IMR-90 (cell line): ENCODE measurements around the gene PITPNC1. TPM values are rescaled to one million over a fixed set of nuclear protein-coding genes. Genes with fewer than 3 reads are reported as not detected.

ENCODE experiments used
- ATAC-seq: fragments of 200-7000 bp; cut with Tn5 transposase; 2 replicates; pipeline ENCODE4 v1.9.1; 2020; ENCODE audit warnings: low read depth, mild to moderate bottlenecking, moderate library complexity
- BruUV-seq: library from RNA; stranded (reverse); fragments of 400-500 nt; replicated peaks from 2 replicates; lab custom pipeline; 2021; lab: Mats Ljungman, UMichigan
- CTCF ChIA-PET: fragments of 300-600 bp; formaldehyde crosslinking; extraction: SDS; loops from one replicate; lab custom pipeline; 2021; ENCODE audit warnings: antibody characterized with exemption; lab: Yijun Ruan, JAX
- POLR2A ChIA-PET: fragments of 300-600 bp; sonication (Branson Sonifier 250); formaldehyde crosslinking; loops from one replicate; lab custom pipeline; 2022; ENCODE audit warnings: antibody characterized with exemption; ENCODE audit not compliant: unreplicated experiment; lab: Charles Lee
- DNase-seq: peaks from one replicate; pipeline ENCODE4 v3.0.0; 2013
- H2AFZ ChIP-seq: replicated peaks from 2 replicates; pipeline ENCODE3; 2013; ENCODE audit warnings: low read length, mild to moderate bottlenecking; ENCODE audit not compliant: poor library complexity
- H2AK5ac ChIP-seq: 2 replicates; pipeline ENCODE4 v1.6.1; 2013; ENCODE audit warnings: low read depth, low read length, inconsistent platforms
- H2AK9ac ChIP-seq: replicated peaks from 2 replicates; pipeline ENCODE3; 2013; ENCODE audit warnings: mild to moderate bottlenecking, low read depth, low read length, moderate library complexity; ENCODE audit not compliant: poor library complexity
- H2BK120ac ChIP-seq: 2 replicates; pipeline ENCODE4 v1.6.1; 2013; ENCODE audit warnings: low read depth, low read length, inconsistent platforms
- H2BK15ac ChIP-seq: 3 replicates; pipeline ENCODE4 v1.6.1; 2013; ENCODE audit warnings: low read depth, low read length, inconsistent platforms
- H2BK20ac ChIP-seq: 2 replicates; pipeline ENCODE4 v1.6.1; 2013; ENCODE audit warnings: low read depth, mild to moderate bottlenecking, inconsistent platforms, low read length, moderate library complexity
- H2BK5ac ChIP-seq: 2 replicates; pipeline ENCODE4 v1.6.1; 2013; ENCODE audit warnings: mild to moderate bottlenecking, low read depth, low read length, inconsistent platforms; ENCODE audit not compliant: poor library complexity, severe bottlenecking
- H3K14ac ChIP-seq: replicated peaks from 2 replicates; pipeline ENCODE4 v1.6.1; 2013; ENCODE audit warnings: low read depth, low read length, inconsistent platforms
- H3K18ac ChIP-seq: 2 replicates; pipeline ENCODE4 v1.6.1; 2013; ENCODE audit warnings: low read depth, low read length, control low read depth
- H3K23ac ChIP-seq: 2 replicates; pipeline ENCODE4 v1.6.1; 2013; ENCODE audit warnings: low read depth, low read length, inconsistent platforms
- H3K27ac ChIP-seq: 2 replicates; pipeline ENCODE4 v1.5.1; 2013; ENCODE audit warnings: mild to moderate bottlenecking, control low read depth, low read length; ENCODE audit not compliant: insufficient read depth
- H3K27me3 ChIP-seq: 2 replicates; pipeline ENCODE4 v1.6.1; 2013; ENCODE audit warnings: low read length; ENCODE audit not compliant: control insufficient read depth, insufficient read depth
- H3K36me3 ChIP-seq: 2 replicates; pipeline ENCODE4 v1.6.1; 2013; ENCODE audit warnings: low read length, mixed read lengths; ENCODE audit not compliant: control insufficient read depth, insufficient read depth
- H3K4ac ChIP-seq: 2 replicates; pipeline ENCODE4 v1.6.1; 2013; ENCODE audit warnings: low read depth, low read length, inconsistent platforms
- H3K4me1 ChIP-seq: 2 replicates; pipeline ENCODE4 v1.6.1; 2013; ENCODE audit warnings: low read length, mixed read lengths; ENCODE audit not compliant: control insufficient read depth, insufficient read depth
- H3K4me2 ChIP-seq: 2 replicates; pipeline ENCODE4 v1.6.1; 2013; ENCODE audit warnings: low read depth, mild to moderate bottlenecking, control low read depth, low read length, moderate library complexity
- H3K4me3 ChIP-seq: 2 replicates; pipeline ENCODE4 v1.5.1; 2013; ENCODE audit warnings: low read depth, mild to moderate bottlenecking, control low read depth, low read length, moderate library complexity; ENCODE audit not compliant: insufficient read depth
- H3K56ac ChIP-seq: 2 replicates; pipeline ENCODE4 v1.6.1; 2013; ENCODE audit warnings: low read length, inconsistent platforms; ENCODE audit not compliant: insufficient read depth; ENCODE audit errors: extremely low read depth
- H3K79me1 ChIP-seq, 2 experiments: 2 replicates each; pipeline ENCODE4 v1.6.1; 2013; ENCODE audit warnings: low read length in 2 of 2, inconsistent platforms in 1 of 2, low read depth in 1 of 2
- H3K9ac ChIP-seq: 2 replicates; pipeline ENCODE4 v1.6.1; 2013; ENCODE audit warnings: low read depth, low read length, control low read depth
- H3K9me1 ChIP-seq: 2 replicates; pipeline ENCODE4 v1.6.1; 2013; ENCODE audit warnings: low read length, inconsistent platforms; ENCODE audit not compliant: insufficient read depth
- H3K9me3 ChIP-seq: 2 replicates; pipeline ENCODE4 v1.6.1; 2013; ENCODE audit warnings: low read length; ENCODE audit not compliant: control insufficient read depth, insufficient read depth
- H4K20me1 ChIP-seq: 2 replicates; pipeline ENCODE4 v1.6.1; 2013; ENCODE audit warnings: low read length, inconsistent platforms; ENCODE audit not compliant: insufficient read depth
- H4K5ac ChIP-seq: 2 replicates; pipeline ENCODE4 v1.6.1; 2013; ENCODE audit warnings: mild to moderate bottlenecking, low read depth, low read length, control low read depth
- H4K8ac ChIP-seq, 2 experiments: 2 replicates each; pipeline ENCODE4 v1.6.1; 2013; ENCODE audit warnings: low read depth in 2 of 2, low read length in 2 of 2, control low read depth in 1 of 2, inconsistent platforms in 1 of 2
- H4K91ac ChIP-seq: 2 replicates; pipeline ENCODE4 v1.6.1; 2013; ENCODE audit warnings: low read depth, low read length, inconsistent platforms; ENCODE audit not compliant: insufficient read depth
- FOS ChIP-seq: fragments of 150-350 bp; IDR thresholded peaks from 2 replicates; pipeline ENCODE4 v1.6.1; 2016; ENCODE audit warnings: low read depth, low read length
- MAZ ChIP-seq: IDR thresholded peaks from 2 replicates; pipeline ENCODE4 v1.6.1; 2012; ENCODE audit warnings: low read depth, mild to moderate bottlenecking, low read length, improper control_type of control experiment, moderate library complexity, borderline replicate concordance
- RFX5 ChIP-seq: IDR thresholded peaks from 2 replicates; pipeline ENCODE4 v1.8.0; 2012; ENCODE audit warnings: low read depth, mild to moderate bottlenecking, low read length, moderate library complexity
- WGBS, 2 experiments: methylation state at CpG; one replicate each; pipeline versions ENCODE4 v1.1.5 to v1.1.7; 2013; ENCODE audit warnings: missing lambda C conversion rate in 2 of 2; ENCODE audit not compliant: insufficient read length in 1 of 2; ENCODE audit errors: extremely low coverage in 2 of 2; 5-methylcytosine and 5-hydroxymethylcytosine counted together
- dilution Hi-C: fragments of 300-500 bp; cut with HindIII; formaldehyde crosslinking; loops from one replicate; pipeline ENCODE4 v1.14.3; 2018; ENCODE audit warnings: low sequenced_read_pairs; ENCODE audit not compliant: unreplicated experiment
- in situ Hi-C: fragments of 300-500 bp; cut with MboI; formaldehyde crosslinking; loops from 3 replicates; pipeline ENCODE4 v1.14.3; 2019; ENCODE audit warnings: low sequenced_read_pairs, inconsistent platforms, mixed read lengths
- intact Hi-C: fragments of 100-400 bp; cut with micrococcal nuclease; formaldehyde crosslinking; loops from 2 replicates; pipeline ENCODE4 v1.10.0; 2022
- polyA plus RNA-seq, 3 experiments: library from polyadenylated mRNA; depleted of rRNA; stranded (reverse); fragments of >200 nt; gene quantifications; 2 replicates each; pipeline ENCODE4 v1.2.3, GENCODE V29; 2012; ENCODE audit warnings: low replicate concordance in 1 of 3
- total RNA-seq: library from RNA; depleted of rRNA; stranded (reverse); fragments of >200 nt; gene quantifications from 2 replicates; pipeline ENCODE4 v1.2.3, GENCODE V29; 2012
- TF ChIP-seq, protein P1 (sequence below): fragments of 150-350 bp; IDR thresholded peaks from 2 replicates; pipeline ENCODE4 v1.6.1; 2017; ENCODE audit warnings: mild to moderate bottlenecking, antibody characterized with exemption, low read length, low read depth

The PITPNC1 gene
- total and polyA plus RNA-seq, 2 of the 4 experiments (the other 2 are of a cell fraction): 4.1 TPM

- no peak overlapping the region for H2BK120ac ChIP-seq
- H3K27me3 ChIP-seq: no peaks in the 10 kb centered on the region
- no peak overlapping the region for H2BK15ac ChIP-seq
- in situ Hi-C loops: no loop called here
- H3K56ac ChIP-seq: no peak overlapping the region
- H3K23ac ChIP-seq: no peak overlapping the region
- DNase-seq: peak; percentile 25
- CTCF ChIA-PET: no interaction called here
- TF ChIP-seq RFX5 (no peak), FOS (no peak), MAZ (no peak)
- TF ChIP-seq, protein P1, sequence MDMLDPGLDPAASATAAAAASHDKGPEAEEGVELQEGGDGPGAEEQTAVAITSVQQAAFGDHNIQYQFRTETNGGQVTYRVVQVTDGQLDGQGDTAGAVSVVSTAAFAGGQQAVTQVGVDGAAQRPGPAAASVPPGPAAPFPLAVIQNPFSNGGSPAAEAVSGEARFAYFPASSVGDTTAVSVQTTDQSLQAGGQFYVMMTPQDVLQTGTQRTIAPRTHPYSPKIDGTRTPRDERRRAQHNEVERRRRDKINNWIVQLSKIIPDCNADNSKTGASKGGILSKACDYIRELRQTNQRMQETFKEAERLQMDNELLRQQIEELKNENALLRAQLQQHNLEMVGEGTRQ: no peak
- no peak overlapping the region for H4K91ac ChIP-seq
- H2BK5ac ChIP-seq: no peak overlapping the region
- H4K5ac ChIP-seq: no peak overlapping the region
- no peaks in the 10 kb centered on the region for H4K20me1 ChIP-seq
- H2AK9ac ChIP-seq: no peak overlapping the region
- H3K4me2 ChIP-seq: no peak overlapping the region
- intact Hi-C loops: no loop called here
- H3K9me3 ChIP-seq: no peaks in the 10 kb centered on the region
- H3K14ac ChIP-seq: no peak overlapping the region
- H4K8ac ChIP-seq: no peak overlapping the region
- WGBS, 2 experiments: no CpG with 5 or more reads among the region's 5 CpGs
- H2BK20ac ChIP-seq: no peak overlapping the region
- no TSS peak for BruUV-seq
- no peak overlapping the region for H3K27ac ChIP-seq
- H3K4me3 ChIP-seq: no peak overlapping the region
- no peak overlapping the region for H2AK5ac ChIP-seq
- no peaks in the 10 kb centered on the region; the same call in 1 of the 2 replicates for H3K4me1 ChIP-seq
- dilution Hi-C loops: no loop called here
- H3K9ac ChIP-seq: no peak overlapping the region
- H3K18ac ChIP-seq: no peak overlapping the region
- H3K9me1 ChIP-seq: no peaks in the 10 kb centered on the region
- ATAC-seq: peak; percentile 32; the same call in 1 of the 2 replicates
- no peak overlapping the region for H3K4ac ChIP-seq
- H3K79me1 ChIP-seq: no peaks in the 10 kb centered on the region; a peak in 2 of 4 replicates
- no peaks in the 10 kb centered on the region for H3K36me3 ChIP-seq
- no peak overlapping the region for H2AFZ ChIP-seq
- POLR2A ChIA-PET: no interaction called here
Observed at GRCh38 chr17:67557921-67558320, 180.8 kb downstream of the PITPNC1 start.
